GM12873 (cell line): Measurements from ENCODE around the gene TLK2.

Experiments
- TF ChIP-seq, protein P1 (sequence below): IDR thresholded peaks from 2 replicates; pipeline ENCODE4 v1.5.1; 2012; ENCODE audit warnings: low read depth, mild to moderate bottlenecking, moderate library complexity, low read length, control low read depth; ENCODE audit not compliant: insufficient read depth; ENCODE audit errors: missing control alignments

TLK2 gene

GRCh38 chr17:62587554-62587953 lies 108.9 kb downstream of the TLK2 start:
- TF ChIP-seq, protein P1, sequence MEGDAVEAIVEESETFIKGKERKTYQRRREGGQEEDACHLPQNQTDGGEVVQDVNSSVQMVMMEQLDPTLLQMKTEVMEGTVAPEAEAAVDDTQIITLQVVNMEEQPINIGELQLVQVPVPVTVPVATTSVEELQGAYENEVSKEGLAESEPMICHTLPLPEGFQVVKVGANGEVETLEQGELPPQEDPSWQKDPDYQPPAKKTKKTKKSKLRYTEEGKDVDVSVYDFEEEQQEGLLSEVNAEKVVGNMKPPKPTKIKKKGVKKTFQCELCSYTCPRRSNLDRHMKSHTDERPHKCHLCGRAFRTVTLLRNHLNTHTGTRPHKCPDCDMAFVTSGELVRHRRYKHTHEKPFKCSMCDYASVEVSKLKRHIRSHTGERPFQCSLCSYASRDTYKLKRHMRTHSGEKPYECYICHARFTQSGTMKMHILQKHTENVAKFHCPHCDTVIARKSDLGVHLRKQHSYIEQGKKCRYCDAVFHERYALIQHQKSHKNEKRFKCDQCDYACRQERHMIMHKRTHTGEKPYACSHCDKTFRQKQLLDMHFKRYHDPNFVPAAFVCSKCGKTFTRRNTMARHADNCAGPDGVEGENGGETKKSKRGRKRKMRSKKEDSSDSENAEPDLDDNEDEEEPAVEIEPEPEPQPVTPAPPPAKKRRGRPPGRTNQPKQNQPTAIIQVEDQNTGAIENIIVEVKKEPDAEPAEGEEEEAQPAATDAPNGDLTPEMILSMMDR, result no peak

GRCh38 chr17:62588109-62588508 lies 109.5 kb downstream of the TLK2 start:
- TF ChIP-seq, protein P1, result no peak

GRCh38 chr17:62591333-62591732 lies 112.7 kb downstream of the TLK2 start:
- TF ChIP-seq, protein P1, result no peak

- TF ChIP-seq, protein P1, result no peak
Measured at GRCh38 chr17:62592341-62593099, 113.9 kb downstream of the TLK2 start.

DNA sequence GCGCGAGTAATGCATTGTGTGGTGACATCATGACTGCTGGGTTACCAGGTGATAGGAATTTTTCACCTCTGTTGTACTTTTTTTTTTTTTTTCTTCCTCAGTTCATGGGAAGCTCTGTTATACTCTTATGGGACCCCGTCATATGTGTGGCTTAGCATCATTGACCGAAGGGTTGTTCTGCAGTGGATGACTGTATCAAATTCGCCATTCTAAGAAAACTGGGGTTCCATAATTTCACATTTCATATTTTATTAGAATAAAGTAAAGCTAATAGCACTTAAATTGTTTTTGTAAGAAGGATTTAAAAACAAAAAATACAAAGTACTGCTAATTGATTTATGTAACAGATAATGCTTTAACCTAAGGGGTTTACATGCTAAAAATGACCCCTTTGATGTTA lies 116.9 kb downstream of the TLK2 start:
- TF ChIP-seq, protein P1, result no peak

DNA sequence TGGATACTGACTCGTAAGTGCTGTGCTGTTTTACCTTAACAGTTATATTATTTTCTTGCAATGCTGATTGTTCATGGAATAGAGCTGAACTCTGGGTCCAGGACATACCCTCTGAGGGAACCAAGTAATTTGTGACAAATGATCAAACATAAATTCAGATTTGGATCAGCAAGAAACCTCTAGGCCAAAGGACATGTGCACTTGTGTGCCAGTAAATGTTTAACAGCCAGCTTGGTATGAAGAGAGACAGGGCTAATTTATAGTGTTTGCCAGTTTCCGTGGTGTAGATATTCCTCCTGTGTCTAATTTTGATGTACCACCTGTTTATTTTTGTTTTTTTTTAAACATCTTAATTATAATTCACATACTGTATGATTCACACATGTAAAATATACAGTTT lies 118.0 kb downstream of the TLK2 start:
- TF ChIP-seq, protein P1, result no peak

DNA sequence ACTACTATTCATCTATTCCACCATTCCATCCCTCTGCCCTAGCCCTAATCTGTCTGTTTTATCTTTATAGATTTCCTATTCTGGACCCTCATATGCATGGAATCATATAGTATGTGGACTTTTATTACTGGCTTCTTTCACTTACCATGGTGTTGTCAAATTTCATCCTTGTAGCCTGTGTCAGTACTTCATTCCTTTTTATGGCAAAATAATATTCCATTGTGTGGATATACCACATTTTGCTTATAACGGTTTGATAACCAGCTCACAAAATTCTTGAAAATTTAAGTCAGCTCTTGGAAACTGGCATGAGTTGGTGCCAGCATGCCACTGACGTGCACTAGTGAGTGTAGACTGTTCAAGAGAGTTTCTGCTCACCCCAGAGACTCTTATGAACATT lies 118.5 kb downstream of the TLK2 start:
- TF ChIP-seq, protein P1, result no peak
